Activated CD4-positive, alpha-beta T cell treated with anti-CD3 and anti-CD28 coated beads for 48 hours (primary cell): ENCODE measurements around the gene CACNA1D.

ENCODE experiments used
- DNase-seq: peaks from one replicate; pipeline ENCODE4 v3.0.0-alpha.2; 2020

The CACNA1D gene

GRCh38 chr3:53764026-53764775, 269.8 kb downstream of the CACNA1D start:
- no peak for DNase-seq

- no peak for DNase-seq
Measured at GRCh38 chr3:53765753-53766152, 271.3 kb downstream of the CACNA1D start.

GRCh38 chr3:53766706-53767105, 272.3 kb downstream of the CACNA1D start:
- no peak for DNase-seq

GRCh38 chr3:53768478-53769459, 274.4 kb downstream of the CACNA1D start:
- no peak for DNase-seq

GRCh38 chr3:53772562-53772961, 278.2 kb downstream of the CACNA1D start:
- no peak for DNase-seq

- no peak for DNase-seq
Measured at GRCh38 chr3:53773021-53773436, 278.6 kb downstream of the CACNA1D start.

- no peak for DNase-seq
Measured at GRCh38 chr3:53773611-53774368, 279.4 kb downstream of the CACNA1D start.

- DNase-seq: no peak
Measured at GRCh38 chr3:53774414-53774813, 280.0 kb downstream of the CACNA1D start.

GRCh38 chr3:53775018-53775417, 280.6 kb downstream of the CACNA1D start:
- no peak for DNase-seq

- no peak for DNase-seq
Measured at GRCh38 chr3:53775834-53776251, 281.4 kb downstream of the CACNA1D start.

GRCh38 chr3:53776494-53777101, 282.2 kb downstream of the CACNA1D start:
- no peak for DNase-seq

- DNase-seq: no peak
Measured at GRCh38 chr3:53777468-53777867, 283.1 kb downstream of the CACNA1D start.

GRCh38 chr3:53778153-53778552, 283.7 kb downstream of the CACNA1D start:
- DNase-seq: no peak

GRCh38 chr3:53780171-53780570, 285.8 kb downstream of the CACNA1D start:
- DNase-seq: no peak

- DNase-seq: no peak
Measured at GRCh38 chr3:53780806-53781205, 286.4 kb downstream of the CACNA1D start.

GRCh38 chr3:53787016-53787415, 292.6 kb downstream of the CACNA1D start:
- DNase-seq: no peak

- no peak for DNase-seq
Measured at GRCh38 chr3:53788038-53788437, 293.6 kb downstream of the CACNA1D start.

GRCh38 chr3:53789459-53789858, 295.0 kb downstream of the CACNA1D start:
- no peak for DNase-seq

- DNase-seq: no peak
Measured at GRCh38 chr3:53790470-53790869, 296.1 kb downstream of the CACNA1D start.

GRCh38 chr3:53791317-53791716, 296.9 kb downstream of the CACNA1D start:
- no peak for DNase-seq

GRCh38 chr3:53792866-53793265, 298.5 kb downstream of the CACNA1D start:
- DNase-seq: no peak

- DNase-seq: no peak
Measured at GRCh38 chr3:53794597-53794996, 300.2 kb downstream of the CACNA1D start.

- DNase-seq: no peak
Measured at GRCh38 chr3:53795176-53795575, 300.8 kb downstream of the CACNA1D start.
